ENCODE measurements around the gene B3GALT4.

DNA sequence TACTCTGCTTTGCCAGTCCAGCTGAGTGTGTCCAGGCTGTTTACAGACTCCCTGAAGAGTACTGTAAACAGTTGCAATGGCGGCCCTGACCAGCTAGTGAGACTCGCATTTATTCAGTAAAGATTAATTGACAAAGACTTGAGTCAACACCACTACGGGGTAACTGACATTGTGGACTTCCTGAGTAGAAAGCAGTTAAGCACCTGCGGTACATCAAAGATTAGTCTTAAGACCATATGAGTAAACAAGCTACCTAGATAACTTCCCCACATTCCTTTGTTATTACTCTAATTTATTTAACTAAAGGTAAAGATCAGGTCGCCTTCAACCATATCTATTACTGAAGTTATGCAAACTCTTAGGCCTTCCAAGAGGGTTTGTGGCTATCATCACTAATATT is 17.9 kb upstream of the B3GALT4 start:
- TF ChIP-seq, protein P1, sequence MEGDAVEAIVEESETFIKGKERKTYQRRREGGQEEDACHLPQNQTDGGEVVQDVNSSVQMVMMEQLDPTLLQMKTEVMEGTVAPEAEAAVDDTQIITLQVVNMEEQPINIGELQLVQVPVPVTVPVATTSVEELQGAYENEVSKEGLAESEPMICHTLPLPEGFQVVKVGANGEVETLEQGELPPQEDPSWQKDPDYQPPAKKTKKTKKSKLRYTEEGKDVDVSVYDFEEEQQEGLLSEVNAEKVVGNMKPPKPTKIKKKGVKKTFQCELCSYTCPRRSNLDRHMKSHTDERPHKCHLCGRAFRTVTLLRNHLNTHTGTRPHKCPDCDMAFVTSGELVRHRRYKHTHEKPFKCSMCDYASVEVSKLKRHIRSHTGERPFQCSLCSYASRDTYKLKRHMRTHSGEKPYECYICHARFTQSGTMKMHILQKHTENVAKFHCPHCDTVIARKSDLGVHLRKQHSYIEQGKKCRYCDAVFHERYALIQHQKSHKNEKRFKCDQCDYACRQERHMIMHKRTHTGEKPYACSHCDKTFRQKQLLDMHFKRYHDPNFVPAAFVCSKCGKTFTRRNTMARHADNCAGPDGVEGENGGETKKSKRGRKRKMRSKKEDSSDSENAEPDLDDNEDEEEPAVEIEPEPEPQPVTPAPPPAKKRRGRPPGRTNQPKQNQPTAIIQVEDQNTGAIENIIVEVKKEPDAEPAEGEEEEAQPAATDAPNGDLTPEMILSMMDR (conservative IDR thresholded peaks at IDR 0.05 in 1 of 2, IDR thresholded peaks at IDR 0.05 in 1 of 2; ENCODE audit: low read depth in 1 of 2, low read length in 2 of 2), result no peak
- no peak for TF ChIP-seq EZH2 (IDR thresholded peaks at IDR 0.05; ENCODE audit: low read length, missing control alignments)

All from fibroblast of lung (primary cell).